Hematopoietic multipotent progenitor cell treated with erythropoietin and hydrocortisone succinate and interleukin-3 and kit ligand, for 15 days (in vitro differentiated cells): ENCODE data around the gene PPP1R1C.

ENCODE experiments used
- DNase-seq: peaks from one replicate; pipeline ENCODE4 v3.0.0-alpha.2; 2015; ENCODE audit warnings: low spot score

PPP1R1C gene

DNA sequence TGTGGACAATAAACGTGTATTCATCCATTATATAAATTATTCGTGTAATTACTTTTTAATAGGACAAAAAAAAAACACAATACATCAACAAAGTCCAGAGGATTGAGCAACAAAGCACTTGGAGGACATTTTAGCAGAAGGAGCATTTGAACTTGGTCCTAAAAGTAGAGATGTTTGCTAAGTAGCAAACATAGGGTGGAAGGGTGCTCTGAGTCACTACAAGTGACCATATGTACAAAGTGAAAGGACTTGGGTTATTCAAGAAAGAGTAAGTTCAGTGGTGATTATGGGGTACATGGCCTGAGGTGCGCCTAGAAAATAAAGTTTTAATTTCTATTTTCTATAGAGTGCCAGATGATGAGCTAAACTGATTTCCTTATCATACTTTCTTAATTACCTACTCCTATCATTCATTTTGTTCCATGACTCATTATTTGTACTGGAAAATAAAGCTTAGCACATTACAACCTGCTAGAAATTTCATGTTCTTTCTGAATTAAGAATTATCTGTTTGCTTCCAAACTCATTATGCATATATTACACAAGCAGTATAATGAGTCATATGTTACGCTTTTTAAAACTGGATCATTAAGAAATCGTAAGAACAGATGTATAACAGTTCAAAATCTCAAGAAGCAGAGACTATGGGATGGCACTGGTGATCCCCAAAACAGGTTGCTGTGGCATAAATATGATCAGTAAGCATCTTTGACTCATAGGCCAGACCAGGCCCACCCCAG lies 13.1 kb upstream of the PPP1R1C start:
- DNase-seq = no peak

- no peak for DNase-seq
Observed at GRCh38 chr2:181973171-181973783, 12.4 kb upstream of the PPP1R1C start.

GRCh38 chr2:181977661-181978350 lies 7.8 kb upstream of the PPP1R1C start:
- no peak for DNase-seq

DNA sequence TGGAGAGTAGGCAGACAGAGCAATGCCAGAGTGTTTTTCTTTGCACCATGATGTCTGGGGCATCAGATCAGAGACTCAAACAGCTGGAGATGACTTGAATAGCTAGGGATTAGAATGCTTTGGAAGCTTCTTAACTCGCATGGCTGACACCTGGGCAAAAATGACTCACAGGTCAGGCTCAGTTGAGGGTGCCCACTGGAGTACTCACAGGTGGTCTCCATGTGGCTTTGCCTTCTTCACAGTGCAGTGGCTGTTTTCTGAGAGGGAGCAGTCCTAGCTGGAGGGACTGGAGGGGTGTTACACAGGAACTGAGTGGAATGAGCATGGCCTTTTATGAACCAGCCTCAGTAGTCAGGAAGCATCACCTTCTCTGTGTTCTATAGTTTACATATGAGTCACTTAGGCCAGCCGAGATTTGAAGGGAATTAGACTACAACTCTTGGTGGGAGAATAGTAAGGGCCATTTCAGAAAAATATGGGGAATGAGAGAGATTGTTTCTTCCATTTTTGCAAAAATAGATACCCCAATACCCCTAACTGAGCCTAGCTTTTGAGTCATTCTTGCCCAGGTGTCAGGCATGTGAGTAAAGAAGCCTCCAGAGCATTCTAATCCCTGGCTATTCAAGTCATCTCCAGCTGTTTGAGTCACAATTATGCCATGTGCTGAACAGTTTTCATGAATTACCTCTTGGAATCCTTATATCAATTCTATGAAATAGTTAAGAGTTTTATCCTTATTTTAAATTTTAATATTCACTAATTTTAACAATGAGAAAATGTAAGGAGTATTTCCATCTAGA lies 7.1 kb upstream of the PPP1R1C start:
- no peak for DNase-seq

- no peak for DNase-seq
Observed at GRCh38 chr2:181984060-181984459, 1.6 kb upstream of the PPP1R1C start.

GRCh38 chr2:181984814-181985631 lies 630 bp upstream of the PPP1R1C start:
- DNase-seq = no peak

GRCh38 chr2:181988154-181988924 lies 2.7 kb downstream of the PPP1R1C start:
- DNase-seq = no peak

GRCh38 chr2:181989099-181989498 lies 3.4 kb downstream of the PPP1R1C start:
- DNase-seq = no peak

DNA sequence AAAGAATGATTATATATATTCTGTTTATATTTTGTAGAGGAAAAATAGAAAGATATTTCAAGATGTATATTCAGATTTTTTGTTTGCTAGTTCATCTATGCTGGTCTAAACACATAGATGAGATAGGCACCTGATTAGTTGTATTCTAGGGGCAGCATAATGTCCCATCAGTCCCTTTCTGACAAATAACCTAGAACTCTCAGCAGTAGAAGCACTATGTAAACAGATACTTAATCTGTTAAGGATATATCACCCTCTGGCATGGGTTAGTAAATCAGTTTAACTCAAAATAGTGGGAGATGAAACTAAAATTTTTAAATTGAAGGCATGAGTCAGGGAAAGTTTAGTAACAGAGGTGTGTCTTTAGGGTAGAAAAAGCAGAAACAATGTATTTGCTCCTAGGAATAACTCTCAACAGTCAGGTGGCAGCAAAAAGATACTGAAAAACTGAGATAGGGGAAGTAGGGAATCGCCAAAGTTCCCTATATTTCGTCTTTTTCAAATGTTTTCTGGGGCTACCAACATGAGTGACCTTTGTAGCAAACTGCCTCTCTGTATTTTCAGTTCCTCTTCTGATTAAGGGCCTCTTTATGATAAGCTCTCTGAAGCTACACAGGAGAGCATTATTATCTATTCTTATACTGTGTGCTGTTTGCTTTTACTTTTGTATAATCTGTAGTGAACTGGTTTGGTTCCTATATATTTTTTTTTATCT lies 5.7 kb downstream of the PPP1R1C start:
- no peak for DNase-seq

DNA sequence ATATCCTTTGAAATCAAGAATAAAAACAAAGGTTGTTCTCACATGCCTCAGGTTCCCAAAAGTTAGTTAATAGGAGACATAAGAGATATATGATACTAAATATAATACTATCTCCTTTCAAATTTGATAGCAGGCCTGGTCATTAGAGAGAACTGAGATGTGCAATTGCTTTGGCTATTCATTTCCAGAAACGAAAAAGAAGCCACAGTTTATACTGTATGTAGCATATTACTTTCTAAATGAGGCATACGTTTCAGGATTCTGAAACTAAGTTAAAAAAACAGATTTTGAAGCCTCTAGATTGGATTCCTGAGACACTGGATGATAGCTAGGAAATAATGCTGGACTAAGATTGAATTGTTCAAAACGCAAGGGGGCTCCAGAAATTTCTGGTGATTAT lies 7.1 kb downstream of the PPP1R1C start:
- DNase-seq = no peak

- DNase-seq = no peak
Observed at GRCh38 chr2:181995289-181995688, 9.6 kb downstream of the PPP1R1C start.

DNA sequence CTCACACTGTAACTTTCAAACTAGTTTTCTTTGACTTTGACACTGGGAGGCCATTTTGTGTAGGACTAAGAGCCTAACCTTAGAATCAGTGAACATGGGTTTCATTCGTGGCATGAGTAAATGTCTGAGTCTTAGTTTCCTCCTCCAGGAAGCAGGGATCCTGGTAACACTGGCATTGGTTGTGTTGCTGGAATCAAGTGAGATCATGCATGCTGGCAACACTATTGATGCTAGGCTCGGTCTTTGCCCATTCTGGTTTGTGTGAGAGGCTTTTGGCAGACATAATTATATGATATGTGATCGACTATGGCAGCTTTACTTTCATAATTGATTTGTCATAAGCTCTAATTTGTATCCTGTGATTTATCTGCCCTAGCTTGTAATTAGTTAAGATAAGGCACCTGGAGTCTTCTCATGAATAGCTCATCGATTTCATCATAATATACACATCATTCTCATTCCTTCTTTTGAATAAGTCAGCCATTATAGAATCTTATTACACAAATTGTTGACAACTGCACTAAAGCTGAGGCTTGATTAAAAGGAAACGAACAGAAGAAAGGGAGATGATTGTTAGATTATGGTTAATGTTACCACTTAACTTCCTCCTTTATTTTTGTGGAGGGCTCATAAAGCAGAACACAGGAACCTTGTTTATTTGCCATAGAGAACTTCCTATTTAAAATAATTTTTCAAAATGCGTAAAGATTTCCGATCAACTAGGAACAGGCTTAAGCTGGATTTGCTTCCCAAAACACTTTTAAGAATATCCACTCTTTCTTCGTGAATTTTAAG lies 12.6 kb downstream of the PPP1R1C start:
- DNase-seq = no peak

- DNase-seq = no peak
Observed at GRCh38 chr2:181998891-181999654, 13.4 kb downstream of the PPP1R1C start.

GRCh38 chr2:181999911-182000310 lies 14.3 kb downstream of the PPP1R1C start:
- no peak for DNase-seq

- no peak for DNase-seq
Observed at GRCh38 chr2:182004945-182005520, 19.4 kb downstream of the PPP1R1C start.

- no peak for DNase-seq
Observed at GRCh38 chr2:182006595-182007341, 21.1 kb downstream of the PPP1R1C start.

DNA sequence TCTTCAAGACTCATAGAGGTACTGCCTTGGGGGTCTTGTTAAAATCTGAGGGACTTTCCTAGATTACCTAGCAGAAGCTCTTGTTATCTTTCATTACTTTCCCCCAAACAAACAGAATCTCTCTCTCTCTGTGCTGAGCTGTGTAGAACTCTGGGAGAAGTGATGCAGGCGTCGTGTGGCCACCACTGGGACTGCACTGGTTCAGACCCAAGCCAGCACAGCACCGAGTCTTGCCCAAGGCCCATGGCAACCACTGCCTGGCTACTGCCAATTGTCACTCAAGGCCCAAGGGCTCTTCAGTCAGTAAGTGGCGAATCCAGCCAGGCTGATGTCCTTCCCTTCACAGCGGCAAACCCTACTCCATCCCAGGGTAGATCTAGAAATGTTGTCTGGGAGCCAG lies 28.6 kb downstream of the PPP1R1C start:
- DNase-seq = no peak
